Erythroblast (primary cell): ENCODE results near the gene CGNL1.

Experiments
- GATA1 ChIP-seq: IDR thresholded peaks from 2 replicates; pipeline ENCODE4 v1.6.1; 2011; ENCODE audit warnings: low read depth, mild to moderate bottlenecking, control low read depth, low read length, moderate library complexity
- POLR2A ChIP-seq: IDR thresholded peaks from 2 replicates; pipeline ENCODE4 v1.6.1; 2011; ENCODE audit warnings: mild to moderate bottlenecking, low read length

- no peak for TF ChIP-seq POLR2A
- TF ChIP-seq GATA1, result no peak
Measured at GRCh38 chr15:57518779-57519405, 142.6 kb downstream of the CGNL1 start.
